HG03520 (cell line): Measurements from ENCODE around the gene CFAP68.
"Not testable (repeated sequence)": the region's sequence is repeated elsewhere in the genome, so short reads cannot be mapped to it uniquely, and the experiment has no call there.

Source experiments
- ATAC-seq: cut with Tn5 transposase; IDR thresholded peaks from one replicate; pipeline ENCODE4 v1.9.1; 2021; ENCODE audit warnings: mild to moderate bottlenecking, moderate library complexity; ENCODE audit not compliant: unreplicated experiment

The CFAP68 gene

GRCh38 chr11:111916768-111917167 is 37.4 kb downstream of the CFAP68 start:
- no peak for ATAC-seq

- ATAC-seq, result no peak
These were observed 38.0 kb downstream of the CFAP68 start for GRCh38 chr11:111917312-111917711.

GRCh38 chr11:111917788-111918187 is 38.4 kb downstream of the CFAP68 start:
- no peak for ATAC-seq

- no peak for ATAC-seq
These were observed 39.3 kb downstream of the CFAP68 start, which contains the start of gene C11orf52 for GRCh38 chr11:111918390-111919256. Gene C11orf52, plus strand, starts transcription at chr11:111918913. Its CDS starts 60 bp downstream, at chr11:111918973.

- no peak for ATAC-seq
These were observed 41.6 kb downstream of the CFAP68 start for GRCh38 chr11:111920908-111921307.

GRCh38 chr11:111921541-111922230 is 42.3 kb downstream of the CFAP68 start:
- ATAC-seq, result no peak

GRCh38 chr11:111922803-111923202 is 43.5 kb downstream of the CFAP68 start:
- no peak for ATAC-seq

- no peak for ATAC-seq
These were observed 44.0 kb downstream of the CFAP68 start for GRCh38 chr11:111923351-111923788.

GRCh38 chr11:111923951-111924350 is 44.6 kb downstream of the CFAP68 start:
- ATAC-seq, result no peak

- no peak for ATAC-seq
These were observed 46.6 kb downstream of the CFAP68 start for GRCh38 chr11:111925953-111926352.

GRCh38 chr11:111926505-111927391 is 47.4 kb downstream of the CFAP68 start:
- peak; percentile 93 for ATAC-seq

- ATAC-seq, result no peak
These were observed 51.1 kb downstream of the CFAP68 start for GRCh38 chr11:111930472-111930871.

GRCh38 chr11:111932611-111932950 is 53.2 kb downstream of the CFAP68 start:
- no peak for ATAC-seq

GRCh38 chr11:111933176-111933575 is 53.8 kb downstream of the CFAP68 start:
- not testable (repeated sequence) for ATAC-seq

- ATAC-seq, result no peak
These were observed 54.5 kb downstream of the CFAP68 start for GRCh38 chr11:111933872-111934271.

GRCh38 chr11:111934306-111934705 is 55.0 kb downstream of the CFAP68 start:
- no peak for ATAC-seq
